Panc1 (cell line): ENCODE results near the gene ABCB1. TPM values are rescaled to one million over a fixed set of nuclear protein-coding genes. Genes with fewer than 3 reads are reported as not detected.

Experiments
- ATAC-seq: fragments of 200-7000 bp; cut with Tn5 transposase; 2 replicates; pipeline ENCODE4 v1.9.1; 2020; ENCODE audit warnings: mild to moderate bottlenecking, moderate library complexity
- BruUV-seq: library from RNA; stranded (reverse); fragments of 400-500 nt; replicated peaks from 2 replicates; lab custom pipeline; 2021; lab: Mats Ljungman, UMichigan
- CTCF ChIA-PET: fragments of 300-600 bp; sonication (Branson Sonifier 250); formaldehyde crosslinking; loops from one replicate; lab custom pipeline; 2022; ENCODE audit warnings: antibody characterized with exemption; lab: Charles Lee
- POLR2A ChIA-PET: fragments of 300-600 bp; sonication (Branson Sonifier 250); formaldehyde crosslinking; loops from one replicate; lab custom pipeline; 2022; ENCODE audit warnings: antibody characterized with exemption; lab: Charles Lee
- DNase-seq: peaks from one replicate; pipeline ENCODE4 v3.0.0-alpha.2; 2010; ENCODE audit warnings: low read depth, low spot score
- H3K27ac ChIP-seq: 2 replicates; pipeline ENCODE4 v1.5.1; 2011; ENCODE audit warnings: mild to moderate bottlenecking, low read length, inconsistent platforms
- H3K27me3 ChIP-seq: fragments of 200-500 bp; sonication (Bioruptor generic); 2 replicates; pipeline ENCODE4 v1.6.0; 2014; ENCODE audit warnings: low read length, inconsistent platforms; ENCODE audit not compliant: control insufficient read depth, insufficient read depth
- H3K36me3 ChIP-seq: fragments of 200-500 bp; sonication (Bioruptor generic); 2 replicates; pipeline ENCODE4 v1.5.1; 2014; ENCODE audit warnings: inconsistent platforms, mild to moderate bottlenecking, low read length, moderate library complexity; ENCODE audit not compliant: control insufficient read depth, insufficient read depth
- H3K4me1 ChIP-seq: 2 replicates; pipeline ENCODE4 v1.5.1; 2011; ENCODE audit warnings: inconsistent platforms, mild to moderate bottlenecking, low read length, moderate library complexity; ENCODE audit not compliant: control insufficient read depth, insufficient read depth
- H3K4me3 ChIP-seq, 2 experiments: 2 replicates each; pipeline ENCODE4 v1.5.1; 2011 to 2012; ENCODE audit warnings: low read depth in 2 of 2, low read length in 2 of 2, mild to moderate bottlenecking in 2 of 2, inconsistent platforms in 1 of 2, moderate library complexity in 1 of 2
- H3K9me3 ChIP-seq: fragments of 200-500 bp; sonication (Bioruptor generic); 2 replicates; pipeline ENCODE4 v1.5.1; 2014; ENCODE audit warnings: low read depth, mild to moderate bottlenecking, inconsistent platforms, low read length, moderate library complexity; ENCODE audit not compliant: control insufficient read depth, insufficient read depth
- CTCF ChIP-seq: fragments of 450-650 bp; IDR thresholded peaks from 2 replicates; pipeline ENCODE4 v1.5.1; 2017; ENCODE audit warnings: mild to moderate bottlenecking
- POLR2AphosphoS5 ChIP-seq: IDR thresholded peaks from 2 replicates; pipeline ENCODE4 v1.6.1; 2012; ENCODE audit warnings: mild to moderate bottlenecking, low read depth, low read length, moderate library complexity
- REST ChIP-seq, 2 experiments: IDR thresholded peaks; 2 replicates each; pipeline ENCODE4 v1.6.1; 2011 to 2012; ENCODE audit warnings: low read depth in 2 of 2, control low read depth in 1 of 2, low read length in 1 of 2, mild to moderate bottlenecking in 1 of 2, moderate library complexity in 1 of 2; ENCODE audit not compliant: insufficient read depth in 1 of 2
- SIN3A ChIP-seq: IDR thresholded peaks from 2 replicates; pipeline ENCODE4 v1.6.1; 2012; ENCODE audit warnings: low read depth, mild to moderate bottlenecking, low read length, moderate library complexity, borderline replicate concordance; ENCODE audit not compliant: insufficient read depth
- TCF7L2 ChIP-seq: IDR thresholded peaks from 2 replicates; pipeline ENCODE4 v1.6.1; 2011; ENCODE audit warnings: mild to moderate bottlenecking, low read depth, low read length, inconsistent platforms
- in situ Hi-C: cut with HindIII; loops from 2 replicates; pipeline ENCODE4 v1.10.0; 2016; ENCODE audit warnings: low sequenced_read_pairs, low pct_unique_long_range_greater_than_20kb
- intact Hi-C: fragments of 100-400 bp; cut with micrococcal nuclease; formaldehyde crosslinking; loops from one replicate; pipeline ENCODE4 v1.10.0; 2022; ENCODE audit not compliant: unreplicated experiment
- total RNA-seq: library from RNA; stranded (reverse); gene quantifications from one replicate; pipeline ENCODE4 v1.2.1, GENCODE V29; 2021; ENCODE audit not compliant: unreplicated experiment

ABCB1 gene
- total RNA-seq, 1 experiment from 2014 or later, result 0.67 TPM

- in situ Hi-C loops, result no loop called here
- H3K27ac ChIP-seq, result no peak overlapping the region
- no peaks in the 10 kb centered on the region for H3K9me3 ChIP-seq
- no peak overlapping the region for H3K4me3 ChIP-seq
- no peak for ATAC-seq
- intact Hi-C loops, result no loop called here
- DNase-seq, result no peak
- ChIA-PET POLR2A (no interaction called here), CTCF (no interaction called here)
- BruUV-seq, result no TSS peak
- no peaks in the 10 kb centered on the region for H3K4me1 ChIP-seq
- H3K27me3 ChIP-seq, result no peaks in the 10 kb centered on the region
- H3K36me3 ChIP-seq, result no peaks in the 10 kb centered on the region
- no peak for TF ChIP-seq POLR2AphosphoS5
Measured at GRCh38 chr7:87498893-87499292, 101.8 kb downstream of the ABCB1 start.

GRCh38 chr7:87497482-87497881 lies 103.2 kb downstream of the ABCB1 start:
- intact Hi-C loops, result no loop called here
- ATAC-seq, result no peak

More at GRCh38 chr7:87497482-87497881, 103.2 kb downstream of the ABCB1 start:
- H3K4me3 ChIP-seq, result no peak overlapping the region
- ChIA-PET POLR2A (no interaction called here), CTCF (no interaction called here)
- H3K27ac ChIP-seq, result no peak overlapping the region
- in situ Hi-C loops, result no loop called here
- no peaks in the 10 kb centered on the region for H3K36me3 ChIP-seq
- H3K9me3 ChIP-seq, result no peaks in the 10 kb centered on the region
- DNase-seq, result no peak
- BruUV-seq, result no TSS peak
- no peak for TF ChIP-seq REST (IDR thresholded peaks at IDR 0.05; ENCODE audit: insufficient read depth in 1 of 2, low read depth in 2 of 2, low read length in 1 of 2)
- TF ChIP-seq TCF7L2, result no peak
- no peak for TF ChIP-seq SIN3A
- no peak for TF ChIP-seq CTCF
- TF ChIP-seq POLR2AphosphoS5, result no peak
- no peaks in the 10 kb centered on the region for H3K27me3 ChIP-seq
- no peaks in the 10 kb centered on the region for H3K4me1 ChIP-seq
